ENCODE results near the gene LUM.

LUM gene

DNA sequence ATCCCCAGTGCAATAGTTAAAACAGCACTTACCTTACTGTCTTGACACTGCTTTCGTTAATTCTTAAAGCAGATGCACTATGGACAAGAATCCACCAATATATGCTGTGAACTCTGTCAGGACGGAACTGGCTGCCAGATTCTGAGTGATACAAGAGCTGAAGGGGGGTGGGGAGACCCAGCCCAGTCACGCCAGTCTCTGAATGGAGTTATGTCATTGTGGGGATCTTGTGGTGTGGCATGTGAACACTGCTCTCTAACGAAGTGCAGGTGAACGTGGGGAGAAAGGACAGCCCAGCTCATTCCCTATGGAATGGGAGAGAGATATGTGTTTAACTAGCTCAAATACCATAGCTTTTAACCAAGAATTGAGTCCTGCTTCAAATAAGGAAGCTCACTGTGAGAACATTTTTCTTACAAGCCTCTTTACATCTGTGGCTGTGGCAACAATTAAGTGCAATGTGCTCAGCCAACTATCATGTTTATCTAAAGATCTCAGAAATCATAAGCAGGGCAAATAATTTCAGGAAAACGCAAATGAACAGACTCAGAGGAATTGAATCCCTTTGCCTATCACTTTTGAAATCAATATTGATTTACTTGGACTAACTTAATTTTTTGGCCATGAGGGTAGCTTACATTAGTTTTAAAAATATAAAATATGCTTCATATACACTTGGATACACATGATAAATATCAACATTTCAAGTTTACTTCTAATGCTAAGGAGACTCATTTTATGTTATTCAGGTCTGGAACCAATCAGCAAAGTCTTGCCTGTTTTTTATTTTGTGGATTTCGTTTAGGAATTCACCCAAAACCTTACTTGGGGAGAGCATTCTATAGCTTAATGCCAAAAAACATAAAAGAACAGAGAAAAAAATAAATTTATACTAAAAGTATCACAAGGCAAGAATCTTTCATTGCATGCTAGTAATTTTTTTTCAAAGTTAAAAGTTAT is at the start of gene LUM:
TSS of gene LUM (minus strand) at position 129 of the 960 bp plus-strand sequence. CDS start 2,515 bp downstream, outside the sequence.
- no peak for DNase-seq

- DNase-seq: no peak
Measured at GRCh38 chr12:91161009-91161408, 49.7 kb upstream of the LUM start.

- DNase-seq: no peak
Measured at GRCh38 chr12:91155990-91156389, 44.7 kb upstream of the LUM start.

DNA sequence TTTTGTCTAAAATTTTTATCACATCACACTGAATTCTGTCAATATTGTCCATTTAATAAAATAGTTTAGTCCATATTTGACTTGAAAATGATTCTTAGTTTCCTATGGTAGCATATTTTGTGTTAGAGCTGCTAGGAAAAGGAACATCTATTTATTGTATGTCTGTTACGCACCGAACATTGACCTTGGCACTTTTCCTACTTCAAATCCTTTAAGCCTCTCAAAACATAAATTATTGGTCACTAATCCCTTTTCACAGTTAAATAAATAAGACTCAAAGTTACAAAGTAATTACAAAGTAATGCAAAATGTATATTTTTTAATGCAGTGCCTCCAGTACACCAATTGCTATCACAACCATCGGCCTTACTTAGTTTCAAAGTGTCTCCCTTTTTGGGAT is 42.8 kb upstream of the LUM start:
- no peak for DNase-seq

GRCh38 chr12:91144053-91144452 is 32.8 kb upstream of the LUM start:
- DNase-seq: no peak

DNA sequence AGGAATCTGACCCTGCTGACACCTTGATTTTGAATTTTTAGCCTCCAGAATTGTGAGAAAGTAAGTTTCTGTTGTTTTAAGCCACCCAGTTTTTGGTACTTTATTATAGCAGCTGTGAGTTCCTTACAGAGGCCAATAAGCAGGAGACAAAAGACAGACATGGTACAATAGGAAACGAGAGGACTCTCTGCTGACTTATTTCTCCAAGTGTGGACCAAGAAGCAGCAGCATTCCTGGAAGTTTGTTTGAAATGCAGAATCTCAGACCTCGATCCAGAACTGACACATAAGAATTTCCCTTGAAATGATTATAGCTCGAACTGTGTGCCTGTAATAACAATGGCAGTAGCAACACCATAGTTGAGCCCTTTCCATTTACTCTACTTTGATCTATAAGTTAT is 31.9 kb upstream of the LUM start:
- DNase-seq: no peak

- DNase-seq: no peak
Measured at GRCh38 chr12:91142221-91142631, 30.9 kb upstream of the LUM start.

DNA sequence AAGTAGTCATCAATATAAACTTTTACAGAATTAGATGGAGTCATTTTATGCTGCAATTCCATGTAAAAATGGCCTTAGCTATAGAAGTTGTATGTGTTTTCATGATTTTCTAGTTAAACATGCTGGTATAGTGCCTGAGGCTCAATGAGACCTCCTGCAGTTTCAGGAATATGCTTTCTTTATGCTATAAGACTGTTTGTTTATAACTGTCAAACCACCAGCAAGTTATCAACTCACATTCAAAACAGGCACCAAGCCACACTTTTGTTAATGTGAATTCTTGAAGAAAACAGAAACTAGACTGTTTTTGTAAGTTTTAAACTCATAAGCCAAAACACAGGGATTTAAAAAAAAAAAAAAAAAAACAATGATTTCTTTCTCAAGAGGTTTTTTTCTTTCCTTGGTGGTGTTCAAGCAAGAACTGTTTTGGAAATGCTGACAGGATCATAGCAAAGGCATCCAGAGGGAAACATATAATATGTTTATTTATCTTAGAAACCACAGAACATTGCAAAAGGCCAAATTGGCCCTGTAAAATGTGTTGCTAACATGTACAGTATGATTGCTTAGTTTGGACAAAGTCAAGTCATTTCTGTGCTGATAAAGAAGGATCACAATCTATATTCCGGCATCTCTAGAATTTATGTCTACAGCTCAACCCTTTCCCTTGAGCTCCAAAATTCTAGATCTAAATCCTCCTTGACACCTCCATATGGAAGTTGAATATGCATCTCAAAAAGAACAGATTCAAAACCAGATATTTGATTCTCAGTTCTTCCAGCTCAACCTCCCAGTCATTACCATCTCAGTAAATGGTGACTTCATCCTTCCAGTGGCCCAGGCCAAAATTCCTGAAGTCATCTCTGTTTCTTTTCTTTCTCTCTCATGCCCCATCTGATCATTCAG is 29.0 kb upstream of the LUM start:
- DNase-seq: no peak

GRCh38 chr12:91139286-91139685 is 28.0 kb upstream of the LUM start:
- DNase-seq: no peak

DNA sequence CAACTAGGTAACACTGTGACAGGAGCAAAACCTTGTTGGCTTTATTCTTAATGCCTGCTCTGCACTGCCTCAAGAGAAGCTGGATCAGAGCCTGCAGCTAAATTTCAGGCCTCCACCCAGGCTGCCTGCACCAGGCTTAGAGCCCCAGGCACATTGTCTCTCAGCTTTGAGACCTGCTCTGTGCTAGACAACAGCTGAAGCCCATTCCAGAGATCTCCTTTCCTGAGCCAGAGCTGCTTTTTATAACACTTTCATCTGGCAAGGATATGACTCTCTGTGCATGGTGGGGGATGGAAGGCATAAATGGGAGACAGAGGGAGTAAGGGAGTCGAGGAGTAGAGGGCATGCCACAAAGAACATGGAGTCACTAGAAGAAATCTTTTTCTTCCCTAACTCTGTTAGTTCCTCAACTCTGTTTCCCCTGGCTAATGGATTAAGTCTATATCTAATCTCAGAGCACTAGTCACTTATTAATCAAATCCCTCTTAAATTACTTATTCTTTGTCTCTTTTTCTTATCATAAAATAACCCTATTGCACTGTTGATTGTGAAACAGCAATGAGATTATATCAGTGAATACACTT is 27.1 kb upstream of the LUM start:
- no peak for DNase-seq

DNA sequence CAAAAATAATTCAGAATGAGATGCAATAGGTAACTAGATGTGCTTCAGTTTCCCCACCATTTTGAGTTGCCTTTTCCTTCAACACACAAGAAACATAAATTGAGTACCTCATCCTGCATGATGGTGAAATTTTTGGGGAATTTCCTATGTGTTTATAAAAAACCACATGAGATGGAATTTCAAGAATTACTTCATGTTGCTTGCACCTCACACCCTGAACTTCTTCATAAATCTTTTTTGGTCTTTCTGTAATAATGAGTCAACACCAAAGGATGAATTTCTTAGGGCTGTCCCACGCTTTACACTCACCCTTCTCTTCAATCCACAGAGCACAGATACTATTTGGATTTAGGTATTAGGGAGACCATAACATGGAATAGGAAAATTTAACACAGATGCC is 22.6 kb upstream of the LUM start:
- no peak for DNase-seq

- DNase-seq: no peak
Measured at GRCh38 chr12:91129662-91130362, 18.5 kb upstream of the LUM start.

GRCh38 chr12:91127751-91128150 is 16.5 kb upstream of the LUM start:
- no peak for DNase-seq

DNA sequence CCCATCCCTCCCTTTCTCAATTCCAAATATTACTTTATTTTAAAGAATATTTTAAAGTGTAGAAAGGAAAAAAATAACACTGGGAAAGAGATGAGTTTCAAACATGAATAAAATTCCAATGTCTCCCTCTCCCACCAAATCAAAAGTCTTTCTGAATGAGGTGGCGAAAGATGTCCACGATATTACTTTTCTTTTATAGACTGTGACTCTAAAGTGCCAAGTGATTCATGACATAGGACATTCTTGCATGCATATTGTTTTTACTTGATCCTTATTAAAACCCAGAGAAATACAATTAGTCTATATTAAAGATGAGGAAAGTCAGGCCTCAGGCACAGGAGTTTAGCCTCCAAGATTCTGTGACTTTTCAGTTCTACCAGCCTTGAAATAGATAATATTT is 16.0 kb upstream of the LUM start:
- DNase-seq: no peak

DNA sequence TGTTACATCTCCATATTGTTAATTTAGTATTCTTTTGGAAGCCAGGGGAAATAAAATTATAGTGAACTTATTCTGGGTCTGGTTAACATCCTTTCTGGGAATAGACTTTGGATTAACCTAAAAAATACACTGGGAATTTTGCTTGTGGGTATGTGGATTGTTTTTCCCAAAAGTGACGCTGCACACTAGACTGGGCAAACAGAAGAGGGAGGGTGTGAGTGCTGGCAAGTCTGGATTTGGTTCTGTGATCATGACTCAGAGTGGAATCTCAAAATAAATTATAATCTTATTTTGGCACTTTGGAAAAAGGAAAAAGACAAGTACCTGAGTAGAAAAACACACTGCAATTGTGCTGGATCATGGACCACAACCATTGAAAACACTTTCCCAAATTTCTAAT is 15.2 kb upstream of the LUM start:
- no peak for DNase-seq

DNA sequence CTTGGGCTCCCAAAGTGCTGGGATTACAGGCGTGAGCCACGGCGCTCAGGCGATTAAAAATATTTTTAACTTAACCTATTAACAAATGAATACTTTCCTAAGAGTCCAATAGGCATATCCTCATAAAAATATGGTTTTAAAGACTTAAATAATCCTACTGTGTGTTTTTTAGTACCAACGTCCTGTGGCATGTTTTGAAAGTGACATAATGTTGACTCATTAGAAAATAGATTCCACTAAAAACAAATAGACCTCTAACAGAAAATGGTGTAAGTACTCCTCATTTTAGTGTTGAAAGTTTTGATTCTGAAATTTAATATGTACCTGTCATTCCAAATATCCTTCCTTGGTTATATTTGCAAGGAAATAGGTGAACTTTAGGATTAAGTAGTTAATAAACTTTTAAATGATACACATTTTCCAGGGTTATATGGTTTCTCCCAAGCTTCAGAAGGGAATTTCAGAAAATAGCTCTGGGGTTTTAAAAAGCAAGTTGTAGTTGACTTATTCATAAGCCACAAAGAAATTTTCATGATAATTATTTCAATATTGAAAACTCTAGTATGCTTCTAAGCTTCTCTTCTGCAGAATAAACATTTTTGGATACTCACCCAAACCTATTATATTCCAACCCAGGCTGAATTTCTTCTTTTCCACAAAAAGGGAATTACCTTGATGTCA is 12.1 kb upstream of the LUM start:
- DNase-seq: no peak

- no peak for DNase-seq
Measured at GRCh38 chr12:91120781-91121180, 9.5 kb upstream of the LUM start.

- DNase-seq: no peak
Measured at GRCh38 chr12:91119089-91119488, 7.8 kb upstream of the LUM start.

- DNase-seq: no peak
Measured at GRCh38 chr12:91113621-91114020, 2.3 kb upstream of the LUM start.

DNA sequence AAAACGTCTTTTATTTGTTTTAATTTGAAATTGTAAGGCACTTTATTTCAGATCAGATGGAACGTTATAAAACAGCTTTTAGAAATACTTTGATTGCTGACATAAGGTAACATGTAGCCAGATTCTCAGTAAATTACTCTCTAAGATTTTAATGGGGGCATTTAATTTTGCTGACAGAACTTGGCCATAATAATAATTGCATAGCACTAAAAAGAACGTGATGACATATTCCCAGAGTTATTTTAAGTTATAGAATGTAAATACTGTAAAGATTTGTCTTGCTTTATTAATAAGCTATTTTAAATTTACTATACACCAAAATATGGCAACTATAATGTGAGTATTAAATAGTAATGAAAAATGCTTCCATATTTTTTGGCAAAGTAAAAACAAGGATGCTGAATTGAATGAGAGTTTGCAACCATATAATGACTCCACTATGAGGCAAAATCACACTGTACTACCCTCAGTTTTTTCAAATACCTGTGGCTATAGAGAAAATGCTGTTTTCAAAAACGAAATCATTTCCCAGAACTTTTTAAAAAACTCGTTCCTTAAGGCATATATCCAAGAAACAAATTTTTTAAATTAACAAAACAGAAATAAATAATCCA is 876 bp downstream of the LUM start:
- no peak for DNase-seq

DNA sequence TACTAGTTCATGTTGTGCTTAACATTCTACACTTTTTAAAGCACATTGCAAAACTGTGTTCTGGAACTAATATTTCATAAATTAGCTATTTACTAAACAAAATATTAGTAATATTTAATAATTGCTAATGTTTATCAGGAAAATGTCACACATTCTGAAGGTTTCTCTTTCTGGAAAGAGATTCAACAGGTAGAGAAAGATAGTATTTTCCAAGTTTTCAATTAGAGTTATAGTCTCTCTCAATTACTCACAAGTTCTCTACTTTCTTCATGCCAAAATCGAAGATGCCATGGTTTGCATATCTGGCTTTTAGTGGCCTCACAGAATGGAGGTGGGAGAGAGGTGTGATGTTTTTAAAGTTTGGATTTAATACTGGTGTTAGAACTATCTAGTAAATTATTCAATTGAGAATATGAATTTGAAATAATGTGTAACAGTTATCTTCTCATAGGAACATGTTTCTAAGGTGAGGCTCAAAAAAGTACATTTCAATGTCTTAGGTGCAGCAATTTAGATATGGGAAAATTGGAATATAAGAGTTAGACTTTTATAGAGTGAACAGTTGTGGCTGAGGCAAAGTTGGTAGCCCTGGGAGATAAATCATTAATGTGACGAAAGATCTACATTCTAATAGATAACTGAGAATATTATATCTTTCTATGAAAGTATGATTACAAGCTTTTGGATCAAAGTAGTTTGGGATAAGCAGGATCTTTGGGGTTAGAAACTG is 1.5 kb downstream of the LUM start:
- no peak for DNase-seq

Measured in activated CD4-positive, alpha-beta T cell treated with anti-CD3 and anti-CD28 coated beads, Interleukin-2, amount 50 U/mL, for 48 hours (primary cell).